HG03457 (cell line): ENCODE results near the gene IFRD2.
"Not testable (repeated sequence)": the region's sequence is repeated elsewhere in the genome, so short reads cannot be mapped to it uniquely, and the experiment has no call there.

Source experiments
- ATAC-seq: cut with Tn5 transposase; IDR thresholded peaks from one replicate; pipeline ENCODE4 v1.9.1; 2021; ENCODE audit warnings: moderate number of reproducible peaks; ENCODE audit not compliant: unreplicated experiment

The IFRD2 gene

DNA sequence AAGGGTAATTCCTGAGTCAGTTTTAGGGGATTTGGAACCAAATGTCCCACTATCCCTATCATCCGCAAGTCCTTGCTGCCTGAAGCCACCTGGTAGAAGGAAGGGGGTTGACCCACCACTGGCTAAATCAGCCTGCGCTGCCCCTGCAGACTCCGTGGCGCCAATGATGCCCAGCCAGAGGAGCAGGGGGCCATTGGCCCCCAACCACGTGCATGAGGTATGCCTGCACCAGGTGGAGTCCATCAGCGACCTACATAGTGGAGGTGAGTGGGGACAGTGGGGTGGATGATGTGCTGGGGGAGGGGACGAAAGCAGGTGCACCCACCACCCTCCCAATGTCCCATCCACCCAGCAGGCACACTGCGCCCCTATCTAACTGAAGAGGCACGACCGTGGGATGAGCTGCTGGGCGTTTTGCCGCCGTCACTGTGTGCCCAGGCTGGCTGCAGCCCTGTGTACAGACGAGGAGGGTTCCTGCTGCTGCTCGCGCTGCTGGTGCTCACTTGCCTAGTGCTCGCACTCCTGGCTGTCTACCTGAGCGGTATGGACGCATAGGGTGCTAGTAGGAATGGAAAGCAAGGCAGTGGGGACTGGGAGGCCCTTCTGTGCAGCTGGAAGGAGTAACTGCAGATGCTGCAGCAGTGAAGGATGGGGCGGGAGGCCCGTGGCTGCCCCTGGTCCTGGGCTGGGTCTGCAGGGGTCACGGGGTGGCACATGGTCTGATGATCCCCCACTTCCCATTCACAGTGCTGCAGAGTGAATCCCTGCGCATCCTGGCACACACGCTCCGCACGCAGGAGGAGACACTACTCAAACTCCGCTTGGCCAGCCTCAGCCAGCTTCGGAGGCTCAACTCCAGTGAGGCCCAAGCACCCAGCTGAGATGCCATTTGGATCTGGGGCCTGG lies 5.7 kb downstream of the IFRD2 start:
- ATAC-seq = no peak

DNA sequence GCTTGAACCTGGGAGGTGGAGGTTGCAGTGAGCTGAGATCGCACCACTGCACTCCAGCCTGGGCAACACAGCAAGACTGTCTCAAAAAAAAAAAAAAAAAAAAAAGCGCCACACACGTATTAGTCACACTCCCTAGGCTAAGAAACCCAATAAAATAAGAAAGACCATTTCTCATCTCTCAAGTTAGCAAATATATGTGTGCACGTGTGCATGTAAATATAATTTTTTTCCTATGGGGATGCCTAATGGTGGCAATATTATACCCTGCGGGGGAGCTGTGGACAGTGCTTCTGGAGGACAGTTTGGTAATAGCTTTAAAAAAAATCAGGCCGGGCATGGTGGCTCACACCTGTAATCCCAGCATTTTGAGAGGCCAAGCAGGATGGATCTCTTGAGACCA lies 8.1 kb downstream of the IFRD2 start:
- ATAC-seq = not testable (repeated sequence)

DNA sequence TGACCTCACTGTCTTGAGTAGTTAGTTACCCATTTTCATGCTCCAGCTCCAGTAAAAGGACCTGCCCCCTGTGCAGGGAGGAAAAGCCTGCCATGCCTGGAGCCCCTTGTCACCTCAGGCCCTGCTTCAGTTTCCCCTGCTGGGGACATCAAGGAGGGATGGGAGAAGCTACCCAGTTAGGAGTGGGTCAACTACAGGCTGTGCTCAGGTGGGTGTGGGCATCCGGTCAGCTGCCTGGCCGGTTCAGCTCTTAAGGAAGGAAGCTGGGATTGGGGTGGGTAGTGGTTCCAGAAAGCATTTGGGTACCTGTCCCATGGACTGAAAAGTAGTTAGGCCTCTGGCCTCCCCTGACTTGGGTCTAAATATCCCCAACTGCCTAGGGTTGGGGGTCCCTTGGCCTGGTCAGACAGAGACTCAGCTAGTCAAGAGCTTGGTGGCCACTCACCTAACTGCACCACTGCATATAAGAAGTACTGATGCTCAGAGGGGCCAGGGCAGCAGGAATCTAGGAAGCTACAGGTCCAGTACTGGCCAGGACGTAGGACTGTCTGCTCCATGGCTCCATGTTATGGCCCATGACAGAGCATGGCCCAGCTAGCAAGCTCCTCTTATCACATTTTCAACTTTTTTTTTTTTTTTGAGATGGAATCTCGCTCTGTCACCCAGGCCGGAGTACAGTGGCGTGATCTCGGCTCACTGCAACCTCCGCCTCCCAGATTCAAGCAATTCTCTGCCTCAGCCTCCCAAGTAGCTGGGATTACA lies 12.8 kb downstream of the IFRD2 start:
- ATAC-seq = no peak

DNA sequence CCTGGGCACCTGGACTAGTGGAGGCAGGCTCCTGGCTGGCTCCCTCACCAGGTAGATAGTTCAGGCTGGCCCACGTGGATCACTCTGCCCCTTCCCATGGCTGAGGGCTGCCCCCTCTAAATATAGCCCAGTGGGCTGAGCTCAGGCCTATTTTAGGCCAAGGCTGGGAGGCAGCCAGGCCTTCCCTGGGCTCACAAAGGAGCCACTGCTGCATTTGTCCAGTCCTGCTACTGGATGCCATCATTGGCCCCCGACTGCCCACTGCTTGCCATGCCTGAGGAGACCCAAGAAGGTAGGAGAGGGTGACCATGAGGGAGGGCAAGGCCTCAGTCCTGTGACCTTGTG lies 13.4 kb downstream of the IFRD2 start, which contains the start of gene LSMEM2:
TSS of gene LSMEM2 (plus strand) at position 208 of the 345 bp plus-strand sequence. CDS start at position 235, 27 bp downstream.
- ATAC-seq = no peak

DNA sequence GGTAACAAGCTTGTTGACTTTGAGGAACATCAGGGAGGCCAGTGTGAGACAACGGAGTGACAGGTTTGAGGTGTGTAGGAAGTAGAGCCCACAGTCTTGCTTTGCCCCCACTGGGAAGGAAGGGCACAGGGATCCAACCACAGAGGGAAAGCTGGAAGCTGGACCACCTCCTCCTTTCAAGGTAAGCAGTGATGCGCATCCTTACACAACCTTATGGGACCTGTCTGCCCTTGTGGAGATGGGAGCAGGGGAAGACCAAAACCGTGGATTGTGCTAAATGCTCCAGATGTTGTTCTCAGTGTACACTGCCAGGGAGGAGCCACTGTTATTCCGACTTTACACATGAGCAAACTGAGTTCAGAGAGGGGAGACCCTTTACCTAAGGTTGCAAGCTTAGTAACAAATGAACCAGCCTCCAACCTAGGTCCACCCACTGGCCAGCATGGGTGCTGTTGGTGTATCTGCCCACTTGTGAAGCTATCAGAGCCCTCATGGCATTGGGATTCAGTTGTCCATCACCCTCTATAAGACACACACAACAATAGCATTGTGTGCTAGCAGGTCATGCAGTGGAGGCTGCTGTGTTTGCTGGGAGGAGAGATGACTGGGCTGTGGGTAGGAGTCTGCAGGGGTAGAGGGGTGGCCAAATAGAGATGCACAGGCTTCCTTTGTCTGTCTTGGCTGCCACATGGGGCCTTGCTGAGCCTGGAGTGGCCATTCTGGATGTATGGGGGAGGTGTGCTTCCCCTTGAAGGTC lies 13.9 kb downstream of the IFRD2 start:
- no peak for ATAC-seq

DNA sequence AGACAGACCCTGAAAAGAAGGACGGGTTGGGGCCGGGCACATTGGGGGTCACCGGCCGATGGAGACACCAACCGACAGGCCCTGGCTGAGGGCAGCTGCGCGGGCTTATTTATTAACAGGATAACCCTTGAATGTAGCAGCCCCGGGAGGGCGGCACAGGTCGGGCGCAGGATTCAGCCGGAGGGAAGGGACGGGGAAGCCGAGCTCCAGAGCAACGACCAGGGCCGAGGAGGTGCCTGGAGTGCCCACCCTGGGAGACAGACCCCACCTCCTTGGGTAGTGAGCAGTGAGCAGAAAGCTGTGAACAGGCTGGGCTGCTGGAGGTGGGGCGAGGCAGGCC lies 15.5 kb downstream of the IFRD2 start:
- no peak for ATAC-seq

DNA sequence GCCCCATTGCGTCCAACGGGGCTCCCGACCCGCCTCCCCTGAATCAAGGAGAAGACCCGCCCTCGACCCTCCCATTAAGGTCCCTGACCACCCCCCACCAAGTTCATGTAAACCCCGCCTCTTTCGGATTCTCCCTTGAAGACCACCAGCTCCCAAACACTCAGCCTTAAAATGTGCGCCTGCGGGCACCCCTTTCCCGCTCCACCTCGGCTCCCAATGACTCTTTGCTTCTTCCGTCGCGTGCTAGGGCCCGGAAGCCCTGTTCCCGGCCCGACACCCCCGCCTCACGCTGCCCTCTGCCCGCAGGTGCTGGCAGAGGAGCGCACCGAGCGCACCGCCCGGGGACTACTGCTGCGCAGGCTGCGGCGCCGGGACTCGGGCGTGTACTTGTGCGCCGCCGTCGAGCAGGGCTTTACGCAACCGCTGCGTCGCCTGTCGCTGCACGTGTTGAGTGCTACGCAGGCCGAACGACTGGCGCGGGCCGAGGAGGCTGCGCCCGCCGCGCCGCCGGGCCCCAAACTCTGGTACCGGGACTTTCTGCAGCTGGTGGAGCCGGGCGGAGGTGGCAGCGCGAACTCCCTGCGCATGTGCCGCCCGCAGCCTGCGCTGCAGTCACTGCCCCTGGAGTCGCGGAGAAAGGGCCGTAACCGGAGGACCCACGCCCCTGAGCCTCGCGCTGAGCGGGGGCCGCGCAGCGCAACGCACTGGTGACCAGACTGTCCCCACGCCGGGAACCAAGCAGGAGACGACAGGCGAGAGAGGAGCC lies 16.1 kb downstream of the IFRD2 start:
- no peak for ATAC-seq

DNA sequence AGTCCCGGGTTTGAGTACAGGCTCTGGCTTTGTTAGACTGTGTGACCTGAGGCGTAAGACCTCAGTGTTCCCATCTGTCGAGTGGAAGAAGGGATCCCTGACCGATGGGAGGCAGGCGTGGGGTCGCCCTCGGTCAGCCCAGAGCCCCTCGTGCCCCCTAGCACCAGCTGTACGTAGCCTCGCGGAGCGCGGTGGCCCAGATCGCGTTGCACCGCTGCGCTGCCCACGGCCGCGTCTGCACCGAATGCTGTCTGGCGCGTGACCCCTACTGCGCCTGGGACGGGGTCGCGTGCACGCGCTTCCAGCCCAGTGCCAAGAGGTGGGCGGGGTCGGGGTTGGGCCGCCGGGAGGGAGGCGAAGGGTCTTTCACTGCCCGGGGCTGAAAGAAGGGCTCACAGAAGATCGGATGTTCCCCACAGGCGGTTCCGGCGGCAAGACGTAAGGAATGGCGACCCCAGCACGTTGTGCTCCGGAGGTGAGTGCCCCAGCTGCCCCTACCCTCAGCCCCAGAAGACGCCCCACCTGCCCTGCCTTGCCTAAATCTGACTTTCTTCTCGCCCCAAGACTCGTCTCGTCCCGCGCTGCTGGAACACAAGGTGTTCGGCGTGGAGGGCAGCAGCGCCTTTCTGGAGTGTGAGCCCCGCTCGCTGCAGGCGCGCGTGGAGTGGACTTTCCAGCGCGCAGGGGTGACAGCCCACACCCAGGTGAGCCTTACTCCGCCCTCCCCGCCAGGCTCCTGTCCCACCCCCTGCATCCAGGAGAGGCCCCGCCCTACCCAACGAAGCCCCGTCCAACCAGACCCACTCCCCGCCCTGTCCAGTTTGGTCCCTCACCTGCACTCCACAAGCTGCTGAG lies 16.9 kb downstream of the IFRD2 start:
- ATAC-seq = no peak

DNA sequence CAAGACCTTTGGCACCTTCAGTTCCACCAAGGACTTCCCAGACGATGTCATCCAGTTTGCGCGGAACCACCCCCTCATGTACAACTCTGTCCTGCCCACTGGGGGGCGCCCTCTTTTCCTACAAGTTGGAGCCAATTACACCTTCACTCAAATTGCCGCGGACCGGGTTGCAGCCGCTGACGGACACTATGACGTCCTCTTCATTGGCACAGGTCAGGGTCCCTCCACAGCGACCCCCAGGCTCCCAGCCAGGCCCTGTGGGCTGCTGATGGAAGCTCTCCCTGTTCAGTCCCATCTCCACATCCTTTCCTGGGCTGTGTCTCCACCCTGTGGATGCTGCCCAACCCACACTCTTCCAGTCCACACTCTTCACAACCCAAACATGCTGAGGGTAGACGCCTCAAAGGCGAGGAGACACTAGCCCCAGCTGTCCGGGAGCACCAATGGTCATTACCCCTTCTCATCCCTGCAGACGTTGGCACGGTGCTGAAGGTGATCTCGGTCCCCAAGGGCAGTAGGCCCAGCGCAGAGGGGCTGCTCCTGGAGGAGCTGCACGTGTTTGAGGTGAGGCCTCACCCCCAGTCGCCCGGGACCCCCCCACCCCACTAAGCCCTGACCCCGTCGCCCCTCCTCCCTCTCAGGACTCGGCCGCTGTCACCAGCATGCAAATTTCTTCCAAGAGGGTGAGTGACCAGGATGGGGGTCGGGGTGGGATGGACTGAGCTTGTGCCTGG lies 17.7 kb downstream of the IFRD2 start:
- ATAC-seq = no peak

DNA sequence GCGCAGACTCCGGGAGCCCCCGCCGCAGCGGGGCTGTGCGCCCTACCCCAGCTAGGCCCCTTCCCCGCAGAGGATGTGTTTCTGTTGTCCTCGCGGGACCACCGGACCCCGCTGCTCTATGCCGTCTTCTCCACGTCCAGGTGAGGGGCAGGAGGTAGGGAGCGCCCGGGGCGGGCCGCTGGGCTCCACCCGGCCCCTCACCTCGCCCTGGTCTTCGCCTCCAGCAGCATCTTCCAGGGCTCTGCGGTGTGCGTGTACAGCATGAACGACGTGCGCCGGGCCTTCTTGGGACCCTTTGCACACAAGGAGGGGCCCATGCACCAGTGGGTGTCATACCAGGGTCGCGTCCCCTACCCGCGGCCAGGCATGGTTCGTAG lies 18.6 kb downstream of the IFRD2 start:
- no peak for ATAC-seq

DNA sequence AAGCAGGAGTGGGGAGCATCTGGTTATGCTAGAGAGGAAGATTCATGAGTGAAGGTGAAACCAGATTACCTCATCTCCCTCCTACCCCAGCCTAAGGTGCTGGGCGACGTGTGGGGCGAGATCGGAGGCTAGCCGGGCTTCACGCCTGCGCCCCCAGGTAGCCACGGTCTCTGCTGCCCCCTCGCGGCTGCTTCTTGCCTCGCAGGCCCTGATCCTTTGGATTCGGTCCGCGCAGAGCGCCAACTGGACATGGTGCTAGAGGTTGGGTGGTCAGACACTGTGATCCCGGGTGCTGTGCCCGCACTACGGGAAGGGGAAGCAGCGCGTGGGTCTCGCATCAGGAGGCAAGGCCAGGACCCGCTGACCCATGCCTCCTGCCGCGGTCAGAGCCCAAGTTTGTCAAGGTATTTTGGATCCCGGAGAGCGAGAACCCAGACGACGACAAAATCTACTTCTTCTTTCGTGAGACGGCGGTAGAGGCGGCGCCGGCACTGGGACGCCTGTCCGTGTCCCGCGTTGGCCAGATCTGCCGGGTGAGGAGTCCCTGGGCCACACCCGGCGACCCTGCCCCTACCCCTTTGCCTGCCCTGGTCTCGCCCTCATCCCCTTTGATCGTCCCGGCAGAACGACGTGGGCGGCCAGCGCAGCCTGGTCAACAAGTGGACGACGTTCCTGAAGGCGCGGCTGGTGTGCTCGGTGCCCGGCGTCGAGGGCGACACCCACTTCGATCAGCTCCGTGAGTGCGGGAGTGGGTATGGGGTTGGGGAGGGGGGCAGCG lies 19.1 kb downstream of the IFRD2 start:
- ATAC-seq = peak; percentile 60

DNA sequence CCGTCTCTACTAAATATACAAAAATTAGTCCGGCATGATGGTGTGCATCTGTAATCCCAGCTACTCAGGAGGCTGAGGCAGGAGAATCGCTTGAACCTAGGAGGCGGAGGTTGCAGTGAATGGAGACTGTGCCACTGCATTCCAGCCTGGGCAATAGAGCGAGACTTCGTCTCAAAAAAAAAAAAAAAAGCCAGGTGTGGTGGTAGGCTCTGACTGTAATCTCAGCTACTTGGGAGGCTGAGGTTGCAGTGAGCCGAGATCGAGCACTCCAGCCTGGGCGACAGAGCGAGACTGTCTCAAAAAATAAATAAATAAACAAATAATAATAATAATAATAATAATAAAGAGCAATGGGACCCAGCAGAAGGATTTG lies 19.7 kb downstream of the IFRD2 start:
- ATAC-seq = not testable (repeated sequence)

DNA sequence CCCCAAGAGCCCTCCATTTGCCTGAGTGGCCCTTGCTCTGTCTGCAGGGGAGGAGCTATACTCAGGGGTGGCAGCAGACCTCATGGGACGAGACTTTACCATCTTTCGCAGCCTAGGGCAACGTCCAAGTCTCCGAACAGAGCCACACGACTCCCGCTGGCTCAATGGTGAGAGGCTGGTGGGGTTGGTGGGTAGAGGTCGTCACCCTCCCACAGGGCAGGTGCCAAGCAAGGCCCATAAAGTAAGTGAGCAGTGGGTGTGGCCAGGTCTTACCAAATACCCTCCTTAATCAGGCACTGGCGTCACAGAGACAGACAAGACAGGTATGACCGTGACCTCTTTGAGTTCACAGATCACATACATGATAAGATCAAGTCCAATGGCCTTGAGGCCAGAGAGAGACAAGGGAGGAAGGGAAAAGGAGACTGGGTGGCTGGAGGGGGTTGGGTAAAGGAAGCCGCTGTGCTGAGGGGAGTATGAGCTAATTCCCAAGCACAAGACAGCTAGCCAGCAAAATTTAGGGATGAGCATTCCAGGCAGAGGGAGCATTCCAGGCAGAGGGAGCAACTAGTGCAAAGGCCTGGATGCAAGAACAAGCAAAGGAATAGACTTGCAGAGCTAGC lies 20.8 kb downstream of the IFRD2 start:
- no peak for ATAC-seq

DNA sequence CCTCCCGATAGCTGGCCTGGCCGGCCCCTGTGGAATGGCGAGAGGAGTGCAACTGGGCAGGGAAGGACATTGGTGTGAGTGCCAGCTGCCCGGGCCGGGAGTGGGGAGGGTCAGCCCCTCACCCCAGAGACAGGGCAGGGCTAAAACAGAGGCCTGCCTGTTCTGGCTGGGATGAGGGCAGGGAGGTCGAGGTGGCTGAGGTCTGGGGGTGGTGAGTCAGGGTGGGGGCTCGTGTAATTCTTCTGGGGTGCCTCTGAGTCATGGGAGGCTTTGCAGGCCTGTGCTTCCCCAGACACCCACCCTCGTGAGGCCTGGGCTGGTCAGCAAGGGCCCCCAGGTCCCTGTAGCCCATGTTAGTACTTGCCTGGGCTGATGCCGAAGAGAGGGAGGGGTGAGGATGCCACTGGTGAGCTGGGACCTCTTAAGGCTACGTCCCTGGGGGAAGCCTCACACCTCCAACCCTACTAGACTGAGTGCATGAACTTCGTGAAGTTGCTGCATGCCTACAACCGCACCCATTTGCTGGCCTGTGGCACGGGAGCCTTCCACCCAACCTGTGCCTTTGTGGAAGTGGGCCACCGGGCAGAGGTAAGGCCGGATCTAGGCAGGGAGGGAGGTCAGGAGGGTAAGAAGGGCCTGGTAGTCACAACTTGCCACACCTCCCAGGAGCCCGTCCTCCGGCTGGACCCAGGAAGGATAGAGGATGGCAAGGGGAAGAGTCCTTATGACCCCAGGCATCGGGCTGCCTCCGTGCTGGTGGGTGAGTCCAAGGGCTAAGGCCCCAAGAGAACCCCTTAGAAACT lies 21.6 kb downstream of the IFRD2 start:
- ATAC-seq = no peak

DNA sequence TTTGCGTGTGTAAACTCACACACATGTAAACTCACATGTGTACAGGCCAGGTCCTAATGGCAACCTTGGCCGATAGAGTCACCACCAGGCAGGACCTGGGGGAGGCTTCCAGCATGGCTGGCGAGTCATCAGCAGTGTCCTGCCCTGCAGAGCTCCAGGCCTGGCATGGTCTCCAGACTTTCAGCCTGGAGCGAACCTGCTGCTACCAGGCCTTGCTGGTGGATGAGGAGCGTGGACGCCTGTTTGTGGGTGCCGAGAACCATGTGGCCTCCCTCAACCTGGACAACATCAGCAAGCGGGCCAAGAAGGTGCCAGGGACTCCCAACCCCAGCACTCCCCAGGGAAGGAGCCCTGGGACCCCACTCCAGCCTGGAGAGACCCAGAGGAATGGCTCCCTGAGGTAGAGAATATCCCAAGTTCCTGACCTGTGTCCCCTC lies 22.2 kb downstream of the IFRD2 start:
- no peak for ATAC-seq

DNA sequence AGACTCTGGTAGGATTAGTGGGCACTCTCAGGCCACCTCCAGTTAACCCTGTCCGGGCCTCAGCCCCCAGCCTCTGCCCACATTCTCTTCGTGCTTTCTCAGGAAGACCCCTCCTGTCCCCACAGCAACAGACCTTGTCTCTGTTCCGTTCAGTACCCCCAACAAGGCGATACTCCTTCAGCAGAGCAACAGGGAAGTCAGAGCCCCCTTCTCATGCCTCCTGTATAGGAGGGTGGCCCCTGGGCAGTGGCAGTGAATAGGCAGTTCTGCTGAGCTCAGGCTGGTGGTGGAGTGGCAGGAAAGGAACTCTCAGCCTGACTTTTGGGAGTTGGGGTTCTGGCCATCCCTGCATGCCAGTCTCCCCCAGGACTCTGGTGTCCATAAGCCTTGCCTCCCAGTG lies 22.8 kb downstream of the IFRD2 start:
- ATAC-seq = no peak
